LoVo (cell line): ENCODE data around the gene KLF18.
"Not testable (repeated sequence)": the region's sequence is repeated elsewhere in the genome, so short reads cannot be mapped to it uniquely, and the experiment has no call there.

Experiments used
- DNase-seq: peaks from one replicate; pipeline ENCODE4 v3.0.0-alpha.2; 2016; ENCODE audit warnings: low spot score

Gene KLF18

GRCh38 chr1:44141531-44141930, at the start of gene KLF18:
KLF18 (minus strand) TSS chr1:44141631; CDS start chr1:44141631, 0 bp downstream.
- DNase-seq: no peak

DNA sequence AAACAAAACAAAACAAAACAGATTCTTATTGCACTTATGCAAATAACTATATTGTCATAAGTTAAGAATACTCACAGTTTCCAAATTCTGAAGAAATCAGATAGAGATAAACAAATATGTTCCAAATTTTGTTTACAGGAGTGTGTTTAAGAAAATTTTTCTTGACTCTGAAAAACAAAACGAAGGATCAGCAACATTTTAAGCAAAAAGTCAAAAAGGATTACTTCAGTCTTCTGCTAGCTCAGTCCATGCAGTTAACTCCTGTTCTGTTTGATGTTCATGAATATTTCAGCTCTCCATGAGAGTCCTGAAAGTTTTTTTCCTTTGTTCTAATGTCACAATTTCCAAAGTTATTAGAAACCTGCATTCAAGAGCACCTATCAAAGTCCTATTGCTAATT, 33.2 kb upstream of the KLF18 start:
- no peak for DNase-seq

DNA sequence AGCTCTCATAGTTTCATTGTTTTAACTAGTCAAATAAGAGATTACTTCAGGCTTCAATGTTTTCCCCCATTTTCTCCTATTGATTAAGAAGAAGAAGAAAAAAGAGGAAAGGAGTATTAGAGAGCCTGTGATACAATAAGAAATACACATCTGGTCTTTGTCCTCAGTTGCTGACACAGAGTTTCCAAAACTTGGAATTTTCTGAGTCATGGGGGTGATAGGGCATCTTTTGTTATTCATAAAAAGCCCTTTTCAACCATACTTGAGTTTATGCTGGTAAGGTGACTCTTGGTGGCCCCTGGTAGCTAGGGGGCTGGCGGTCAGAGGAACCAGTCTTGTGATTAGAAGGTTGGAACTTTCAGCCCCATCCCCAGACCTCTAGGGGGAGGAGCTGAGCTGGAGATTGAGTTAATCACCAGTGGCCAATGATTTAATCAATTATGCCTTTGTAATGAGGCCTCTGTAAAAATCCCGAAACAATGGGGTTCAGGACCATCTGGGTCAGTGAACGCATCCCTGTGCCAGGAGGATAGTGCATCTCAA, 28.9 kb upstream of the KLF18 start:
- no peak for DNase-seq

DNA sequence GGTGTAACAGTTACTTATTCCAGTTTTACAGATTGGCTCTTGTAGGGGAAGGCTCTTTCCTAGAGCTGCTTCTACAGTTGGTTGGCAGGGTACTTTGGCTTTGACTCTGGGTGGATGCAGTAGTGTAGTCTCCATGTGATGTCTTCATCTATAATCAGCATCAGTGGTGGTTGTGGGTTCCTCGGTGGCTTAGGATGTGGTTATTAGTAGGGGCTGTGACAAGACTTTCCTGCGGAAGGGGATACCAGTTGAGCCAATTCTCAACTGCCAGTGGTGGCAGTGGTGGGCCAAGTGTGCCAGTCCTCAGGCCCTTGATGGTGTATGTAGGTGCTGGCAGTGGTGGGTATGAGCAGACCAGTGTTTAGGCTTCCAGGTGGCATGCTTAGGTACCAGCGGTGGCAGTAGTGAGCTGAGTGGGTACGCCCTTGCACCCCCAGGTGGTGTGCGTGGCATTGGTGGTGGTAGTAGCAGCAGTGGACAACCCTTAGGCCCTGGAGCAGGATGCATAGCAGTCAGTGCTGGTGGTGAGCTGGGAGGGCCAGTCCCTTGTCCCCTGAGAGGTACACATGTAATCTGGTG, 27.2 kb upstream of the KLF18 start:
- DNase-seq: no peak

- DNase-seq: no peak
Observed at GRCh38 chr1:44161546-44161945, 20.1 kb upstream of the KLF18 start.

DNA sequence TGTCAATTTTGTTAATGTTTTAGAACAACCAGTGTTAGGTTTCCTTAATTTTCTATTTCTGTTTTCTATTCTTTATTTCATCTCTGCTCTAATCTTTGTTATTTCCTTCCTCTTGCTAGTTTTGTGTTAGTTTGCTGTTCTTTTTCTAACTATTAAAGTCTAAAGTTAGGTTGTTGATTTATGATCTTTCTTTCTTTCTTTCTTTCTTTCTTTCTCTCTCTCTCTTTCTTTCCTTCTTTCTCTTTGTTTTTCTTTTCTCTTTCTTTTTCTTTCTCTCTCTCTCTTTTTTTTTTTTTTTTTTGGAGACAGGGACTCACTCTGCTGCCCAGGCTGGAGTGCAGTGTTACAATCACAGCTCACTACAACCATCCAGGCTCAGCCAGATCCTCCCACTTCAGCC, 17.4 kb upstream of the KLF18 start:
- DNase-seq: no peak

- no peak for DNase-seq
Observed at GRCh38 chr1:44157903-44158302, 16.5 kb upstream of the KLF18 start.

GRCh38 chr1:44154049-44154448, 12.6 kb upstream of the KLF18 start:
- no peak for DNase-seq

DNA sequence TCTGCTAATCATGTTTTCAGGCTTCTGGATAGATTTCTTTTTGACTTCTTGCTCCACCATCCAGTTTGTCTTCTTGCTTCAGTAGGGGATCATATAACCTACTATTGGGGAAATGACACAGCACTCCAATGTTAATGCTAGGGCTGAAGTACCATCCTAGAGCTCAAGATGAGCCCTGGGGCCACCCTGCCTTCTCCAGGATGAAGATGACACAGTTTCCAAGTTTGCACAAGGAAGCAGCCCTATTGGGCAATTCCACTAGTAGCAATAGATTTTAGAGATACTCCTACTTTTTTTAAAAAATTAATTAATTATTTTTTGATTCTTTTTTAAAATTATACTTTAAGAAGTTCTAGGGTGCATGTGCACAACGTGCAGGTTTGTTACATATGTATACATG, 11.3 kb upstream of the KLF18 start:
- no peak for DNase-seq

DNA sequence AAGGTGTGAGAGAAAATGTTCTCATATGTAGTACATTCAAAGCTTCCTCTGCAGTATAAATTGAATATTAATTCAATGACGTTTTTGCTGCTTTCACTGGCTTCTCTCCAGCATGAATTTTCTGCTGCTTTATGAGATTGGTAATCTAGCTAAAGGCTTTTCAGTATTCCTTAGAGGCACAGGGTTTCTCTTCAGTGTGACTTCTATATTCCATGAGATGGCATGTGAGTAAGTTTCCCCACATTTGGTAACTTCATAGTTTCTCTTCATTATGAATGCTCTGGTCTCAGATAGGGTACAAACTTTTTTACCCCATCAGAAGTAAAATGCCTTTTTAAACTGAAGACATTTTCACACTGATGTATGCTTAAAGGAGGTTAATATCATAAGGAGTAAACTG, 10.4 kb upstream of the KLF18 start:
- no peak for DNase-seq

- DNase-seq: no peak
Observed at GRCh38 chr1:44151332-44151731, 9.9 kb upstream of the KLF18 start.

DNA sequence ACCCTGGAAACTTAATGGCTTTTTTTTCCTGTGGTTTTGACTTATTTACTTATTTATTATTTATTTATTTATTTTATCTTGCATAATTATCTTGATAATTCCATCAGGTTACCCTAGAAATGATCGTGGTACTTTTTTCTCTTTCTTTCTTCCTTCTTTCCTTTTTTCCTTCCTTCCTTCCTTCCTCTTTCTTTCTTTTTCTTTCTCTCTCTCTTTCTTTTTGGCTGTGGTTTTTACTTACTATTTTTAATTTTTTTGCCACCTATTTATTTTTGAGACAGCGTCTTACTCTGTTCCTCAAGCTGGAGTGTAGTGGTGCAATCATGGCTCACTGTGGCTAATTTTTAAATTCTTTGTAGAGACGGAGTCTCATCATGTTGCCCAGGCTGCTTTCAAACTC, 6.2 kb upstream of the KLF18 start:
- DNase-seq: no peak

- DNase-seq: no peak
Observed at GRCh38 chr1:44146536-44147361, 5.3 kb upstream of the KLF18 start.

- no peak for DNase-seq
Observed at GRCh38 chr1:44144962-44145756, 3.7 kb upstream of the KLF18 start.

- DNase-seq: not testable (repeated sequence)
Observed at GRCh38 chr1:44139565-44139964, 1.9 kb downstream of the KLF18 start.

- no peak for DNase-seq
Observed at GRCh38 chr1:44138239-44138638, 3.2 kb downstream of the KLF18 start.

GRCh38 chr1:44135886-44136285, 5.5 kb downstream of the KLF18 start:
- DNase-seq: no peak

- no peak for DNase-seq
Observed at GRCh38 chr1:44134071-44134920, 7.1 kb downstream of the KLF18 start.

GRCh38 chr1:44131411-44131810, 10.0 kb downstream of the KLF18 start:
- DNase-seq: no peak

DNA sequence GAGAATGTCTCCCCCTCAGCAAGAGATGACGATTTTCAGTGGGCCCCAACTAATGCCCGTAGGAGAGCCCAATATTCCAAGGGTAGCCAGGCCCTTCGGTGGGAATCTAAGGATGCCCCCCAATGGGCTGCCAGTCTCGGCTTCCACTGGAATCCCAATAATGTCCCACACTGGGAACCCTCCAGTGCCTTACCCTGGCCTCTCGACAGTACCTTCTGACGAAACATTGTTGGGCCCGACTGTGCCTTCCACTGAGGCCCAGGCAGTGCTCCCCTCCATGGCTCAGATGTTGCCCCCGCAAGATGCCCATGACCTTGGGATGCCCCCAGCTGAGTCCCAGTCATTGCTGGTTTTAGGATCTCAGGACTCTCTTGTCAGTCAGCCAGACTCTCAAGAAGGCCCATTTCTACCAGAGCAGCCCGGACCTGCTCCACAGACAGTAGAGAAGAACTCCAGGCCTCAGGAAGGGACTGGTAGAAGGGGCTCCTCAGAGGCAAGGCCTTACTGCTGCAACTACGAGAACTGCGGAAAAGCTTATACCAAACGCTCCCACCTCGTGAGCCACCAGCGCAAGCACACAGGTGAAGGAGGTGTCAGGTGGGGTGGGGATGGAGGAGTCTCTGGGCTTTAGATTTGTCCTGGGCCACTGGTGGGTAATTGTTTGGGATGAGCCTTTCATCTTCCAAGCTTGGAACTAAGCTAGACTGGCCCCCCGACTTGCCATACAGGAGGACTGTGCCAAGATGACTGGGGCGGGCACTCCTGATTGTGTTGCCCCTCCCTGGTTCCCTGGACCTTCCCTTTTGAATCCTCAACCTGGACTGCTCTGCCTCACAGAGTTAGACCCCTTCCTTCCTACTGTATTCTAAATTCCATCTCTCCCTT, 11.6 kb downstream of the KLF18 start:
- DNase-seq: no peak
